K562 (cell line): ENCODE results near the gene PSMA7. TPM values are rescaled to one million over a fixed set of nuclear protein-coding genes. Genes with fewer than 3 reads are reported as not detected.

ENCODE experiments used
- CREB3 ChIP-seq: fragments of 450-650 bp; conservative IDR thresholded peaks from 2 replicates; pipeline ENCODE4 v1.6.1; 2016; ENCODE audit warnings: missing genetic modification characterization, low read depth, mild to moderate bottlenecking, missing compliant biosample characterization, moderate library complexity
- CUX1 ChIP-seq: fragments of 200-800 bp; sonication (Bioruptor generic); IDR thresholded peaks from 2 replicates; pipeline ENCODE4 v1.6.1; 2016; ENCODE audit warnings: missing genetic modification characterization, missing compliant biosample characterization
- FOXO4 ChIP-seq: fragments of 450-650 bp; formaldehyde crosslinking; IDR thresholded peaks from 2 replicates; pipeline ENCODE4 v1.4.0; 2020; ENCODE audit warnings: mild to moderate bottlenecking, moderate library complexity
- GABPB2 ChIP-seq: fragments of 250-450 bp; sonication (Bioruptor Pico); conservative IDR thresholded peaks from 2 replicates; pipeline ENCODE4 v1.5.1; 2021; ENCODE audit warnings: mild to moderate bottlenecking
- HNRNPUL1 ChIP-seq: fragments of 200-400 bp; formaldehyde crosslinking; IDR thresholded peaks from 2 replicates; pipeline ENCODE4 v1.6.1; 2017; ENCODE audit warnings: low read length
- MIER1 ChIP-seq: fragments of 450-650 bp; IDR thresholded peaks from 2 replicates; pipeline ENCODE4 v1.6.1; 2016; ENCODE audit warnings: antibody characterized with exemption, mild to moderate bottlenecking, low read depth
- NUFIP1 ChIP-seq: fragments of 450-650 bp; IDR thresholded peaks from 2 replicates; pipeline ENCODE4 v1.6.1; 2018; ENCODE audit not compliant: partially characterized antibody
- PCBP1 ChIP-seq: fragments of 200-400 bp; formaldehyde crosslinking; IDR thresholded peaks from 2 replicates; pipeline ENCODE4 v1.6.1; 2018; ENCODE audit warnings: mild to moderate bottlenecking, low read depth, low read length; ENCODE audit not compliant: poor library complexity, severe bottlenecking
- POLR2H ChIP-seq: IDR thresholded peaks from 2 replicates; pipeline ENCODE4 v1.6.1; 2016; ENCODE audit warnings: missing genetic modification characterization, low read depth, mild to moderate bottlenecking, control low read depth, missing compliant biosample characterization, moderate library complexity
- PTBP1 ChIP-seq: fragments of 200-400 bp; formaldehyde crosslinking; IDR thresholded peaks from 2 replicates; pipeline ENCODE4 v1.6.1; 2017; ENCODE audit warnings: low read depth, low read length
- PTRF ChIP-seq: fragments of 450-650 bp; IDR thresholded peaks from 2 replicates; pipeline ENCODE4 v1.6.1; 2016; ENCODE audit warnings: mild to moderate bottlenecking, missing genetic modification characterization, missing compliant biosample characterization
- PYGO2 ChIP-seq: fragments of 450-650 bp; IDR thresholded peaks from 2 replicates; pipeline ENCODE4 v1.6.1; 2016; ENCODE audit warnings: mild to moderate bottlenecking, missing genetic modification characterization, moderate library complexity, missing compliant biosample characterization
- RNF2 ChIP-seq: sonication (generic); IDR thresholded peaks from 2 replicates; pipeline ENCODE4 v1.6.1; 2016
- SMAD3 ChIP-seq: fragments of 450-650 bp; formaldehyde crosslinking; conservative IDR thresholded peaks from 2 replicates; pipeline ENCODE4 v1.4.0; 2020; ENCODE audit warnings: mild to moderate bottlenecking
- SMARCA4 ChIP-seq: fragments of 450-650 bp; IDR thresholded peaks from 2 replicates; pipeline ENCODE4 v1.6.1; 2016
- SUPT5H ChIP-seq: fragments of 450-650 bp; IDR thresholded peaks from 2 replicates; pipeline ENCODE4 v1.6.1; 2016
- TCFL5 ChIP-seq: fragments of 250-450 bp; sonication (Bioruptor Pico); conservative IDR thresholded peaks from 2 replicates; pipeline ENCODE4 v1.6.1; 2021; ENCODE audit warnings: mild to moderate bottlenecking, moderate library complexity, matching md5 sums
- ZNF583 ChIP-seq: fragments of 250-450 bp; sonication (Bioruptor Pico); IDR thresholded peaks from 2 replicates; pipeline ENCODE4 v1.4.0; 2020
- ZNF655 ChIP-seq: fragments of 250-450 bp; sonication (Bioruptor Pico); IDR thresholded peaks from 2 replicates; pipeline ENCODE4 v1.5.0; 2021
- ZNF668 ChIP-seq: fragments of 250-450 bp; sonication (Bioruptor Pico); IDR thresholded peaks from 2 replicates; pipeline ENCODE4 v1.8.0; 2022; ENCODE audit warnings: mild to moderate bottlenecking, inconsistent platforms
- ZNF77 ChIP-seq: fragments of 250-450 bp; sonication (Bioruptor Pico); IDR thresholded peaks from 2 replicates; pipeline ENCODE4 v1.5.0; 2020
- polyA plus RNA-seq, 8 experiments: library from polyadenylated mRNA; depleted of rRNA in 4 of 8; stranded (reverse) in 5 of 8; unstranded in 3 of 8; fragments of >200 nt; fragmentation: Nextera tagmentation in 2 of 8; fragmentation: Illumina TruSeq in 1 of 8; extraction: Ambion mirVana in 2 of 8; extraction: Trizol in 1 of 8; gene quantifications; 2 replicates each; pipeline versions ENCODE4 v1.2.1 to v1.2.3, GENCODE V29; 2011 to 2014; ENCODE audit warnings: inconsistent platforms in 1 of 8, missing spikeins in 1 of 8
- total RNA-seq, 7 experiments: library from RNA; depleted of rRNA in 6 of 7; stranded (reverse); fragments of >200 nt in 6 of 7; fragmentation: Illumina TruSeq in 2 of 7; extraction: Trizol in 2 of 7; gene quantifications; 2 replicates each; pipeline versions ENCODE4 v1.2.1 to v1.2.3, GENCODE V29; 2011 to 2021; ENCODE audit warnings: low replicate concordance in 1 of 7

Gene PSMA7
- total and polyA plus RNA-seq, 9 of the 15 experiments (the other 6 are each of a cell fraction or from before 2014, with no cell fraction given): 257 to 510 (median 393) TPM

- TF ChIP-seq MIER1 (no peak), PTBP1 (no peak), ZNF668 (no peak), ZNF655 (no peak), PYGO2 (no peak), FOXO4 (CRISPR knock-in tag) (no peak), PCBP1 (no peak), POLR2H (tag) (no peak), PTRF (no peak), HNRNPUL1 (no peak), RNF2 (no peak), ZNF77 (CRISPR knock-in tag) (no peak), SUPT5H (no peak), TCFL5 (CRISPR knock-in tag) (no peak), CREB3 (0 out of 2 replicates have a peak, but pooled peaks have one; percentile 48), CUX1 (CRISPR knock-in tag) (no peak), SMARCA4 (peak; percentile 79), ZNF583 (CRISPR knock-in tag) (no peak), SMAD3 (CRISPR knock-in tag) (no peak), NUFIP1 (no peak), GABPB2 (CRISPR knock-in tag) (no peak)
Measured at GRCh38 chr20:62088258-62089127, 54.7 kb downstream of the PSMA7 start (continued).
